ENCODE data around the gene DES.
"Not testable (repeated sequence)": the region's sequence is repeated elsewhere in the genome, so short reads cannot be mapped to it uniquely, and the experiment has no call there.

DES gene

DNA sequence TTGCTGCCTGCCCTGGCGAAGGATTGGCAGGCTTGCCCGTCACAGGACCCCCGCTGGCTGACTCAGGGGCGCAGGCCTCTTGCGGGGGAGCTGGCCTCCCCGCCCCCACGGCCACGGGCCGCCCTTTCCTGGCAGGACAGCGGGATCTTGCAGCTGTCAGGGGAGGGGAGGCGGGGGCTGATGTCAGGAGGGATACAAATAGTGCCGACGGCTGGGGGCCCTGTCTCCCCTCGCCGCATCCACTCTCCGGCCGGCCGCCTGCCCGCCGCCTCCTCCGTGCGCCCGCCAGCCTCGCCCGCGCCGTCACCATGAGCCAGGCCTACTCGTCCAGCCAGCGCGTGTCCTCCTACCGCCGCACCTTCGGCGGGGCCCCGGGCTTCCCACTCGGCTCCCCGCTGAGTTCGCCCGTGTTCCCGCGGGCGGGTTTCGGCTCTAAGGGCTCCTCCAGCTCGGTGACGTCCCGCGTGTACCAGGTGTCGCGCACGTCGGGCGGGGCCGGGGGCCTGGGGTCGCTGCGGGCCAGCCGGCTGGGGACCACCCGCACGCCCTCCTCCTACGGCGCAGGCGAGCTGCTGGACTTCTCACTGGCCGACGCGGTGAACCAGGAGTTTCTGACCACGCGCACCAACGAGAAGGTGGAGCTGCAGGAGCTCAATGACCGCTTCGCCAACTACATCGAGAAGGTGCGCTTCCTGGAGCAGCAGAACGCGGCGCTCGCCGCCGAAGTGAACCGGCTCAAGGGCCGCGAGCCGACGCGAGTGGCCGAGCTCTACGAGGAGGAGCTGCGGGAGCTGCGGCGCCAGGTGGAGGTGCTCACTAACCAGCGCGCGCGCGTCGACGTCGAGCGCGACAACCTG is at the start of gene DES:
TSS of gene DES (plus strand) at position 223 of the 857 bp plus-strand sequence. CDS start at position 309, 86 bp downstream.
- peak; percentile 61 for DNase-seq (ENCODE audit: low spot score)

DNA sequence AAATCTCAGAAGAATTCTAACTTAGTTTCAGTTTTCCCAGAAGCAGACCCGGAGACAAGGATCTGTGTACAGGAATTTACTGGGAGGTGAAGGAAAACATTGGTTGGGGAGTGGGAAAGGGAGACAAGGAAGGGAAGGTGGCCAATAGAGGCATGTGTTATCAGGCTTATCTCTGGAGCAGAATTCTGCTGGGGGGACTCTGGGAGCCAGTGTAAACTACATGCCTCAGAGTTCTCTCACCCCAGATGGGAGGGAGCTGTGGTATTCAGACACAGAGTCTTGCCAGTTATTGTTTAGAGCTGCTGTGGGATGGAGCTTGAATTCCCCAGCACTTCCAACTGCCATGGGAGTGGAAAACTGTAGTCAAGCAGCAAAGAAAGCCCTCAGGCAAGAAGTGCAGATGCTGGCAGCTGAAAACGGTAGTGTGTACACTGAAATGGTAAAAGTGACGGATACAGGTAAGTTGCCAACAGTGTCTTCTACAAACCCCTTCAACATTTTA is 49.4 kb upstream of the DES start:
- DNase-seq (ENCODE audit: low spot score), result no peak

DNA sequence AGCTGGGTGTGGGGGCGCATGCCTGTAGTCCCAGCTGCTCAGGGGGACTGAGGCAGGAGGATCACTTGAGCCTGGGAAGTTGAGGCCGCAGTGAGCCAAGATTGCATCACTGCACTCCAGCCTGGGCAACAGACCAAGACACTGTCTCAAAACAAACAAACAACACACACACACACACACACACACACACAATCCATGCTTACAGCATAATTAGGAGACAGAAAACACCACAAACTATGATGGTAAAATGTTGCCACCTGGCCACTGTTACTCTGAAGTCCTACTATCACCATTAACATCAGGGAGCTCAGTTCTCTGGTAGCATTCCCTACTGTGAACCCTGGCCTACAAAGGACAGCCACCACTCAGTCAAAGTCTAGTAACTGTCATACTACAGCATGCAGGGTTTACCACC is 48.7 kb upstream of the DES start:
- DNase-seq (ENCODE audit: low spot score), result no peak

DNA sequence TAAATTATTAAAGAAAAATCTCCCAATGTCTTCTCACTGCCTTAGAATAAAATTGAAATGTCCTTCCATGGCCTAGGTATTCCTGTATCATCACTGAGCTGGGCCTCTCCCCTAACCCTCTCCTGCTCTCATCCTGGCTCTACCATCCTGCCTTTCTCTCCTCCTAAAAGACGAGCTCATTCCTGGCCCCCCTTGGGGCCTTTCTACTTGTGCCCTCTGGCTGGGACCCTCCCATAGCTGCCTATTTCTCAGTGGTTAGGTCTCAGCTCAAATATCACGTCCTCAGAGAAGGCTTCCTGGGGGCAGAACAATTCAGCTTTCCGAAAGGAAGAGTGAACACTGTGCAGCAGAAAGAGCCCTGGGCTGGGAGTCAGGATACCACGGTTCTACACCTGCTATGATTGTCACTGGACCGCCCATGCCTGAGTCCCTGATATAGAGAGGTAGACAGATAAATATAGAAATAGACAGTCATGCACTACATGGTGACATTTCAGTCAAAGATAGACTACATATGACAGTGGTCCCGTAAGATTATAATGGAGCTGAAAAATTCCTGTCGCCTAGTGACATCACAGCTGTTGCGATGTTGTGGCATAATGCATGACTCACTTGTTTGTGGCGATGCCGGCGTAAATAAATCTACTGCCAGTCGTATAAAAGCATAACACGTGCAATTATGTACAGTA is 39.9 kb upstream of the DES start:
- DNase-seq (ENCODE audit: low spot score), result no peak

DNA sequence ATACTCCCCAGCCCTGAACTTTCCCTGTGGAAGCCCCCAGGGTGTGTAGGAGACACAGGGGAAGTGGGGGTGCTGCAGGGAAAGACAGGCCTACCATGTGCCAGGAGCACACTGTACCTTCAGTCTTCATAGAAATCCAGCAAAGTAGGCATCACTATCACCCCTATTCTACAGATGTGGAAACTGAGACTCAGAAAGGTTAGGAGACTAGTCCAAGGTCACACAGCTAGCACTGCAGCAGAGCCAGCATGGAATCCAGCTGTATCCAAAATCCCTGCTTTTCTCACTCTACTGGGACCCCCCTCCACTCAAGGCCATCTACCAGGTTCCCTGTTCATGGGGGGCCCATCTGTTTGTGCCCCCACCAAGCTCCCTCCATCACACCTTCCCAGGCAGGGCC is 37.3 kb upstream of the DES start:
- no peak for DNase-seq (ENCODE audit: low spot score)

DNA sequence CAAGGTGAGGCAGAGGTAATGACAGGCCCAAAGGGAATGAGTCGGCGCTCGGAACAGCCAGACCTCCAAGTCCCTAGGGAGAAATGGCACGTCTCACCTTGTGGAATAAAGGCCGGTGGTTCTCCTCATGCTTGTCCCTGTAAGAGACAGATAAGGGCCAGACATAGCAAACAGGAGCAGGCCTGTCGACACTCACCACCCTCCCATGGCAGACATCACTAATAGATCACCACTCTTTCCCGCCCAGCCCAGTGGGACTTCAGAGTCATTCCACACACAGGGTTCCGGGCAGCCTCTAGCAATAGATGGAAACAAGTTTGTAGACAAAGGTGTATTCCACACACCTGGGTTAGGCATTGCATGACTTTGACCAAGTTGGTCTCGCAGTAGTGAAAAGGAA is 36.7 kb upstream of the DES start:
- DNase-seq (ENCODE audit: low spot score), result no peak

DNA sequence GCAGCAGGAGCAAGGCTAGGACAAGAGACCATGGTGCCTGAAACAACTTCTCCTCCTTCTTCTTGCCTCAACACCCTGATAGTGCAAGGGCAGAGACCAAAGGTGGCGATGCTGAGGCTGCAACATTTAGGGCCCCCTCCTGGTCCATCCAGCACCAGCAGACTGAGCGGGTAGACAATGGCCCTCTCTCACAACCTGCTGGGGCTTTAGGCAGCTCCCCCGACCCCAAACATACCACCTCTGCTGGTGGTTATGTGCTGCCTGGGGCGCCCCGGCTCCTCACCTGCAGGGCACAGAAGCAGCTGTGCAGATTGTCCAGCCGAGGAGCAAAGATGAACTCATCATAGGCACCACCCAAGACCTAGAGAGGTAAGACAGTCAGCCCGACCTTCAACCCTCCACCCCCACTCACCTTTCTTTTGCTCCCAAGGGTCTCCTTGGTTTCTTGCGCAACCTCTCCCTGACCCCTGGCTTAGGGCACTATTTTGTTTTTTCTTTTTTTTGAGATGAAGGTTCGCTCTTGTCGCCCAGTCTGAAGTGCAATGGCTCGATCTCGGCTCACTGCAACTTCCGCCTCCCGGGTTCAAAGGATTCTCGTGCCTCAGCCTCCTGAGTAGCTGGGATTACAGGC is 34.0 kb upstream of the DES start:
- peak; percentile 30 for DNase-seq (ENCODE audit: low spot score)

DNA sequence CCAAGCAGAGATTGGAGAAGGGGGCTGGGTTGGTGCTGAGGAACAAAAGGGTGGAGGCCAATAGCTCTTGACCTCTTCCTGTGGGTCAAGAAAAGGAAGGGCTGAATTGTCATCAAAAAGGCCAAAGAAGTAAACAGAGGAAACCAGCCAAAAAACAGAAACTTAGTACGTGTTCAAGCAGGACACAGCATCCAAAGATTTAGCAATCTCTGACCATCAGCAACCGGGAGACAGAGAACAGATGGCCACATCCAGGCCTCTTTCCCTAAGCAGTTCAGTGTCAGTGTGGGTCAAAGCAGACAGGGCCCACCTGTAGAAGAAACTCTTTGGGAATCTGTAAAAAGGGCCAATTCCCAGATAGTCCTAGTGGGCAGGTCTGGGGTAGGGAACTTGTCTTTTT is 33.3 kb upstream of the DES start:
- no peak for DNase-seq (ENCODE audit: low spot score)

DNA sequence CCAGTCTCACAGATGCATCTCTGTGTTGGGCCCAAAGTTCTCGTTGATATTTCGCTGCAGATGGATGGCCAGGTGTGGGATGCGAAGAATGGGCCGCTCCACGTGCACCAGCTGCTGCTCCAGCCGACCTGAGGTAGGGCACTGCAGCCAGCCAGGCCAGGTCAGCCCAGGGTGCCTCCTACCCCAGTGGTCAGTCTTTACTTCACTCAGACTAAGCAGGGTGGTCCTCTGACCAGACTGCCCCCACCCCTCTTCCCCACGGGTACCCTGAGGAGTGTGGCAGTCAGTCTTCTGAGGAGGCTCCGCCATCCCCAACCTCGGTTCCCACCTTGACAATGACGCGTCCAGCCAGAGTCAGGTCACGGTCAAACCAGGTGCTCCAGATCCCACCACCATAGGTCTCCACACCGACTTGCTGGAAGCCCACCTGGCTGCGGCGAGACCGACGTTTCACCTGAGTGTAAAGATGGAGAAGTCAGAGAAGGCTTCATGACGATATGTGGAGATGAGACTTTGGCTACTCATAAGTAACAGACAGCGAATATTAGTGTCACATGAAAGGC is 32.1 kb upstream of the DES start:
- no peak for DNase-seq (ENCODE audit: low spot score)

DNA sequence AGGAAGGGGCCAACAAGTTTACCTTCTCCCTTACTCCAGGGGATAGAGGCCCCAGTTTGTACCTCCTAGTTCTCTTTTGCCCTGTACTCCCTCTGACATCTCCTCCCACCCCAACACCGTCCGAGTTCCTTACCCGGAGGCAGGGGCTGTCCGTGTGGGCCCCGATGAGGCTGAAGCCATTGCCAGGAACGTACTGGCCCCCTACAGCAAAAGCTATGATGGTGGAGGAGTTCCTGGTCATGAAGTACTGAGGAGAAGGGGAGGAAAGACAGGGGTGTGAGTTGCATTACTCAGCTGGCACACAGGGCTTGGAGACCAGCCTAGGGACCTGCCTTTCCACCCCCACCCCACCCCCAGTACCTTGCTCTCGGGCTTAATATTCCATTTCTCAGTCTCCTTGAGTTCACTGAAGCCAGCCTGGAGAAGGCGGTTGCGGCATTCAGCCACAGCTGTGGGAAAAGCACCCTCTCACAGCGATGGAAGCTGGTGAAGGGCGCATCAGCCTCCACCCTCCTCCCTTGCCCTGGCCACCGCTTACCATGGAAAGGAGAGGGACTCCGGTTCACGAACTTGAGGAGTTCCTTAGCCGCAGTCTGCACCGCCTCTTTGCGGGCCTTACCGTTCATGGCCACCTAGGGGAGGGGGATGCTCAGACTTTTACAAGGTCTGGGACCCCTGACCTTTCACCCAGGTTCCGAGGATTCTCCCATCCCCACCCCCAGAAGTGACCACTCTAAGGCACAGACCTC is 31.5 kb upstream of the DES start:
- peak; percentile 37 for DNase-seq (ENCODE audit: low spot score)

DNA sequence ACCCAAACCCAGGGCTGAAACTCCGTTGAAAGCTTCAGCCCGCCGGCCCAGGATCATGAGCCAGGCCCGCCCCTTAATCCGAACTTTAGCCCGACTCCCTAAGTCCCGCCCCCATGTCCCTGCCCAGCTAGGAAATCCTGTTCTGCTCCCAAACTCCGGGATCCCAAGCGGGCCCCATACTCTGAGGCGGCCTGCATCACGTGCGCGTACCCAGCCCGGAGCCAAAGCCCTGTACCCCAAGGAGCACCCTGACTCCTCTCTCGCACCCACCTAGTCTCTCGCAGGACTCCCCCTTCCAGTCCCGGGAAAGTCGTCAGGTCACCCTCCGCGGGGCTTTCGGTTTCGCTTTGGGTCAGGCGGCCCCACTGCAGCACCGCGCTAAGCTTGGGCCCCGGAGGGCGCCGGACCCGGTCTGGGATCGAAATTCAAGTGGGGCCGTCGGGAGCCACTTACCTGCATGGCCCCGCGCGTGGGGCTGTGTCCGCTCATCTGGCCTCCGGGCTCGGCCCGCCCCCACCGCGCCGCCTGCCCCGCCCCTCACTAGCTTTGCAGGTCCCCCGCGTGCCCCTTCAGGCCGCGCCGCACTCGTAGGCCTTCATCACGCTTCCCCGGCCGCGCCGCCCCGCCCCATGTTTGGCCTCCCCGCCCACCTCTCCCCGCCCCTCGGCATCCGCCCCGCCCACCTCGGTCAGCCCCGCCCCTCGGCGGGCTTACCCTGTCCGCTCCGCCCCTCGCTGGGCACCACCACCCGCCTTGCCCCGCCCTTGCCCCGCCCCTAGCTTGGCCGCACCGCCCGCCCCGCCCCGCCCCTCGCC is 30.7 kb upstream of the DES start, which contains the start of gene DNPEP:
TSS of gene DNPEP (minus strand) at position 607 of the 815 bp plus-strand sequence. CDS start at position 489, 118 bp downstream.
- DNase-seq (ENCODE audit: low spot score), result peak; percentile 94

DNA sequence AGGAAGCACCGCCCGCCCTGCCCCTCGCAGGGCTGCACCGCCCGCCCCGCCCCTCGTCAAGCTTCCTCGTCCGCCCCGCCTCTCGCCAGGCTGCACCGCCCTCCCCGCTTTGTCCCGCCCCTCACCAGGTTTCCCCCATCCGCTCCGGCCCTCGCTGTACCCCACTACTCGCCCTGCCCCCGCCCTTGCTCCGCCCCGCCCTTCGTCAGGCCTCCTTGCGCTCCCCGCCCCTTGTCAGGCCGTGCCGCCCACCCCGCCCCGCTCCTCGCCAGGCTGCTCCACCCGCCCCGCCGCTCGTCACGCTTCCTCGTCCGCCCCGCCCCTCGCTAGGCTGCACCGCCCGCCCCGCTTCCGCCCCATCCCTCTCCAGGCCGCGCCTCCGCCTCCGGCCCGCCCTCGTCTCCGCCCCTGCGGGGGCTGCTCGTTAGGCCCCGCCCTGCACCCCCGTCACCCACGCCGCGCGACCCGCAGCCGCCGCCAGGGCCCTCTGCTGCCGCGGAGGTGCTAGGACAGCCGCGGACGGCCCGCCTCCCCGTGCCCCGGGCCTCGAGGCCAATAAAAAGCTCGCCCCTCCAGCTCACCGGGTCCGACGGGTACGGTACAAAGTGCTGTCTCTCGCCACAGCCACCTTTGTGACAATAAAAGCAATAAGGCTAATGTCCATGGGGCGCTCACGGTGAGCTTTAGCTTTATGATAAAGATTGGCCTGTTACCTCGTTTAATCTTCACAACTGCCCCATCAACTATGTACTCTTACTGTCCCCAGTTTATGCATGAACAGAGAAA is 29.9 kb upstream of the DES start:
- peak; percentile 97 for DNase-seq (ENCODE audit: low spot score)

DNA sequence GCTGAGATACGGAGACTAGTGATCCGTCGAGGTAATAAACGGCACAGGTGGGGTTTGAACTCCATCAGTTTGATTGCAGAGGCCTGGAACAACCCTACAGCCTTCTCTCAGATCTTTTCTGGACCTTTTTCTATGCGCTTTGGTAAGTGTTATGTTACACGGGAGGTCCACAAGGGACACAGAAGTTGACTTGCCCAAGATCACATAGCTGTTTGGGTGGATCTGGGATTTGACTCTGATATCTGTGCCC is 29.3 kb upstream of the DES start:
- no peak for DNase-seq (ENCODE audit: low spot score)

DNA sequence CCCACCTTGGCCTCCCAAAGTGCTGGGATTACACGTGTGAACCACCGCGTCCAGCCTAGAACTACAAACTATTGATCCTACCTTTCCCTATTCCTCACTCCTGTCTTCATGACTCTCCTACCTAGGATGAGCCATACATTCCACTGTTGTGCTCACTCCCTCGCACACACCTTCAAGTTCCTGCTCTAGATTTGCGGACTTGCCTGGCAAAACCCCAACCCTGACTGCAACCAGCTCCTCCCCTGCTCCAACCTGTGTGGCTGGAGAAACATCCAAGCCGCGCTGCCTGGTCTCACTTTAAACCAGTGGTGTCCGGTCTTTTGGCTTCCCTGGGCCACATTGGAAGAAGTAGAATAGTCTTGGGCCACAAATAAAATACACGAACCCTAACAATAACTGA is 25.4 kb upstream of the DES start:
- no peak for DNase-seq (ENCODE audit: low spot score)

DNA sequence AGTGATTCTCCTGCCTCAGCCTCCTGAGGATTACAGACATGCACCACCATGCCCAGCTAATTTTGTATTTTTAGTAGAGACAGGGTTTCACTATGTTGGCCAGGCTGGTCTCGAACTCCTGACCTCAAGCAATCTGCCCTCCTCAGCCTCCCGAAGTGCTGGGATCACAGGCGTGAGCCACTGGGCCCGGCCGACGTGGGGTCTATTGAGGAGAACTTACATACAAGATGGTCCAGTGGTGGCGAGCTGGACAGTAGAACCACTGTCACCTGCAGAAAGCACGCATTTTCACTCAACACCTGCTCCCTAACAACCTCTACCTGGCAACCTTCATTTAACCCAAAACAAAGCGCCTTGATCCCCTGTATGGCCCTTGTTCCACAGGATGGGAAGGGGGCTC is 23.1 kb upstream of the DES start:
- DNase-seq (ENCODE audit: low spot score), result not testable (repeated sequence)

DNA sequence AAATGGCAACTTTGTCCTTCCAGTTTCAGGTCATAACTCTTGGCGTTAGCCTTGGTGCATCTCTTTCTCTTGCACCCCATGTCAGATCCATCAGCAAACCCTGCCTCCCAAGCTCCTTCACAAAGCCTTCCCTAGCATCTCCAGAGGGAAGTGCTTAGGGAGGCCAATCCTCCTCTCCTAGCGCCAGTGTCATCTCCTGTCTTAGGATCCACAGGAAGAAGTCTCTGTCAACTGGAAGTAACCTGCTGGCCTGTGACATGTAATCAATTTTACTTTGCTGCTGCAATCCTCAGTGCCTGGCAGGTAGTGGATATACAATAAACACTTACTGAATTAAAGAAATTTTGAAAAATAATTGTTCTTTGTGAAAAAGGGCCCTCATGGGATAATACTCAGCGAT is 22.6 kb upstream of the DES start:
- no peak for DNase-seq (ENCODE audit: low spot score)

DNA sequence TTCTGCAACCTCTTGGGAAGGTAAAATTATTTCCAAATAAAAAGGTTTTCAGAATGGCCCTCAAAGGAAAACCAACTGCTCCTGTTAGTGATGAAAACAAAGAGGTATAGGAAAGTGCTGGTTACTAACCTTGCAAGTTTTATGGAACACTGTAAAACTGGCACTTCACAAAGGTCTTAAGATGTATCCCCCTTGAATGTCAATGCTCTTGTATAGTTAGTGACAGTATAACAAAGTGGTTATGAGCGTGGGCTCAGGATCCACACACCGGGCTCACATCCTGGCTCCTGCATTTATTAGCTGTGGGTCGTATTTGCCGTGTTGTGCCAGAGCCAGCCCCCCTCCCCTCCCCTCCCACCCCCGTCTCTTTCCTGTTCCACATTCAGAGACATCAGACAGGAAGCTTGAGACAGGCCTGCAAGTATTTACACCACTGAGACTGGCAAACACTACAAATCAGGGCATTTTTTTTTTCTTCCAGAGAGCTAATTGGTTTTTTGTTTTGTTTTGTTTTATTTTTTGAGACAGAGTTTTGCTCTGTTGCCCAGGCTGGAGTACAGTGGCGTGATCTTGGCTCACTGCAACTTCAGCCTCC is 21.2 kb upstream of the DES start:
- no peak for DNase-seq (ENCODE audit: low spot score)

DNA sequence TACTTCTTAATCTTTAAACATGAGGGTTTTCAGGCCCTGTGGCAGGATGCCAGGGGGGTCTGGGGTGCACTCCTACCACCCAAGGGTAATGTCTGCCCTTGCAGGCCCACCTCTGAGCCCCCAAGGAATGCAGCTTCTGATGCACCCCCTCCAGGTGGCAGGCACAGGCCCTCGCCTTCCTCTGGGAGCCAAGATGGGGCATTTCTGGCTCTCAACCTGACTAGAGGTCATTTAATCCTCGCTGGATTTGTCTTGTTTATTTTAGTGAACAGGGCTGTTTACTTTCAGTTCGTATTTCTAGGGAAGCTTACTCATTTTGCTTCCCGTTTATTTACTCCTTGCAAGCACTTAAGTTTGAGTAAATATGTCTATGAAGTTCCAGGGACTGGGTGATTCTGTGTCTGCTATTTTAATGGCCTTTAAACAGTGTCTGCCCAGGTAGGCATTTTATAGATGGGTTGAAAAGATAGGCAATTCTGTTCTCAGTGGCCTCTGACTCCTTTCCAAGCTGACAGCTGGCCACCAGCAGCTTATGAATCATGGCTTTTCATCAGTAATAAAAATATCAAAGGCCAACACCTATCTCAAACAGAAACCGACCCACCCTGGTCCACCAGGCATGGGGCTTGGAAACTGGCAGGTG is 19.3 kb upstream of the DES start:
- DNase-seq (ENCODE audit: low spot score), result no peak

DNA sequence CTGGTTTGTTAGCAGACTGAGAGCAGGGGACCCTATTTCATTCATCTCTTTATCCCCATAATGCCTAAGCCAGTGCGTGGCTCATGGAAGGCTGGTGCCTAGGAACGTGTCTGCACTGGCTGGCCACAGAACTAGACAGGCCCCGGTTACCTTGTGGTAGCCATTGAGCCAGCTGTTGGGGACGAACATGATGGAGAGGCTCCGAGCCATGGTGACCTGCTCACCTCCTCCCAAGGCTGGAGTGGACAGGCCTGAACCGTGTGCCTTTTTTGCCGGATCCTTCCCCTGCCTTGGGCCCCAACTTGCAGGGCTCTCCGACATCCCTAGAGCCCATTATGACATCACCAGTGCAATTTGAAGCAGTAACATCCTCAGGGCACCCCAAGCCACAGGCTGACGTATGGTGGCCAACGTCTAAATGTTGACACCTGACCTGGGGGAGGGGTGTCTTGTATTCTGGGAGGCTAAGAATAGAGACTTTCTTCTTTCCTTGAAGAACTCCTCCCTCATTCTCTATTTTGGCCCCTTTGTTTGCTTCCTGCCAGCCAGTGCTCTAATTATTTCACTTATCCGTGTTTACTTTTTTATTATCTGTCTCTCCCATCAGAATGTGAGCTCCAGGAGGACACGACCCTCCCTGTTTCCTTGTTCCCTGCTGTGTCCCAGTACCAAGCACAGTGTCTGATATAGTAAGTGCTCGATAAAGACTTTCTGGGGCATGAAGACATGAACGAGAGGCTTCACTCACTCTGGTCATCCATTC is 18.3 kb upstream of the DES start:
- DNase-seq (ENCODE audit: low spot score), result no peak
